ENCODE results near the gene CD22.

CD22 gene

DNA sequence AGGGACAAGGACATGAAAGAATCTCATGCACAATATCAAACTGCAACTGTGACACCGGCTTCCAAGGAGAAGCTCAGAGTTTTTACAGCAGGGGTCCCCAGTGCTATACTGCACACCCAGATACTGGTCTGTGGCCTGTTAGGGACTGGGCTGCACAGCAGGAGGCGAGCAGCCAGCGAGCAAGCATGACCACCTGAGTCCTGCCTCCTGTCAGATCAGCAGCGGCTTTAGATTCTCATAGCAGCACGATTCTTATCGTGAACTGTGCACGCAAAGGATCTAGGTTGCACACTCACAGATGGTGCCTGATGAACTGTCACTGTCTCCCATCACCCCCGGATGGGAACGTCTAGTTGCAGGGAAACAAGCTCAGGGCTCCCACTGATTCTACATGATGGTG is 13.1 kb upstream of the CD22 start:
- no peak for DNase-seq

GRCh38 chr19:35316560-35316959 is 12.4 kb upstream of the CD22 start:
- no peak for DNase-seq

DNA sequence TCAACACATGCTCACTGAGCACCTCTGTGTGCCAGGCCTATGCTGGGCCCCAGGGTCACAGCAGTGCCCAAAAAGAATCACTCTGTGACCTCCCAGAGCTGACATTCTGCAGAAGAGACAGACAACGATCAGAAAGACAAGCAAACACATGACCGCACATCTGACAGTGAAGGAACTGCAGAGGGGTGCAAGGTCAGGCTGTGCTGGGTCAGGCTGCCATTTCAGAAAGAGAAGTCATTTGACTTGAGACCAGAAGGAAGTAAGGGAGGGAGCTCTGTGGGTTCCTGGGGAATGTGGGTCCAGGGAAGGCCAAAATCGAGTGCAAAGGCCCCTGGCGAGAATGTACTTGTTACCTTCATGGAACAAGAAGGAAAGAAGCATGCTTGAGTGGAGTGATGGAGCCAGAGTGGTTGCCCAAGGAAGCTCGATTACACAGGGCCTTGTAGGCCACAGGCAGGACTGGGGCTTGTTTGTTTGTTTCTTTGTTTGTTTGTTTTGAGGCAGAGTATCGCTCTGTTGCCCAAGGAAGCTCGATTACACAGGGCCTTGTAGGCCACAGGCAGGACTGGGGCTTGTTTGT is 11.4 kb upstream of the CD22 start:
- no peak for DNase-seq

- DNase-seq = no peak
Measured at GRCh38 chr19:35318679-35319448, 10.1 kb upstream of the CD22 start.

GRCh38 chr19:35320065-35320713 is 8.8 kb upstream of the CD22 start:
- no peak for DNase-seq

- DNase-seq = no peak
Measured at GRCh38 chr19:35321291-35321690, 7.7 kb upstream of the CD22 start.

- no peak for DNase-seq
Measured at GRCh38 chr19:35322014-35322413, 7.0 kb upstream of the CD22 start.

DNA sequence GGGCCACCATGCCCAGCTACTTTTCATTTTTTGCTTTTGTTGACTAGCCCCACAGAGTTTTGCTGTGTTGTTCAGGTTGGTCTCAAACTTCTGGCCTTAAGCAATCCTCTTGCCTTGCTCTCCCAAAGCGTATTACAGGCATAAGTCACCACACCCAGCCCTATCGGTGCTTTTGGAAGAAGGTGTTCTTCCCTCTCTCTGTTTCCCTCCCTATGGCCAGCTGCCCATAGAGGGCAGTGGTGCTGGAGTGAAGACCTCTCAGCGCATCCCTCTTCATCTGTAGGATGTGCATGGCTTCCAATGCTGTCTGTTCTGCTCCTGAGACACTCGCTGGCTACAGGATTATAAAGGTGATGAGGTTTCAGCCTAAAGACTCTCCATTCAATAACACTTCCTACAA is 1.3 kb upstream of the CD22 start:
- DNase-seq = no peak

GRCh38 chr19:35329323-35329722 is 336 bp downstream of the CD22 start:
- DNase-seq = no peak

- no peak for DNase-seq
Measured at GRCh38 chr19:35330475-35330874, 1.5 kb downstream of the CD22 start.

- DNase-seq = no peak
Measured at GRCh38 chr19:35331551-35332214, 2.7 kb downstream of the CD22 start.

GRCh38 chr19:35332817-35333216 is 3.8 kb downstream of the CD22 start:
- no peak for DNase-seq

DNA sequence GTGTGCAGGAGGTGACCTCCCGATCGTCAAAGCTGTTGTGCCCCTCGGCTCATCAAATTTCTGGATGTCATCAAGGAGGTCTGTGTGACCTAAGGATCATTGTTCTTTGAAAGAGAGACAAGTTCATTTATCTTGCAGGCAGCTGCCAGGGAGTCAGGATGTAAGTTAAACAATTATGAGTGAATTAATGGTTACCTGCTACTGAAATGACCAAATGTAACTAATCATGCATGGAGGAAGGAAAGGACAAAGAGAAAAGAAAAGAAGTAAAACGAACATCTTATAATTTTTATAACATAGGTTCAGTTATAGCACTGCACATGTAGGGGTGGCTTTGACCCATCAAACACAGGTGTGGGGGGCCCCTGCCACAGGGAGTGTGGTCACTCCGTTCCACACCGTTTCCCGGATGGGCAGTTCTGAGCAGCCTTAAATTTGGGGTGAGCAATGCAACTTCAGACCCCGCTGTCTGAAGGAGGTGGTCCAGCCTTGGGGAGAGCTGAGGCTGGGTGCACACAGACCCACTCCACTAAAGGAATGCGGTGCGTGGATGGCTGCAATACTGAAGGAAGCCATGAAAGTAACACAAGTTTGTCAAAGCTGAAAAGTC is 5.3 kb downstream of the CD22 start:
- no peak for DNase-seq

DNA sequence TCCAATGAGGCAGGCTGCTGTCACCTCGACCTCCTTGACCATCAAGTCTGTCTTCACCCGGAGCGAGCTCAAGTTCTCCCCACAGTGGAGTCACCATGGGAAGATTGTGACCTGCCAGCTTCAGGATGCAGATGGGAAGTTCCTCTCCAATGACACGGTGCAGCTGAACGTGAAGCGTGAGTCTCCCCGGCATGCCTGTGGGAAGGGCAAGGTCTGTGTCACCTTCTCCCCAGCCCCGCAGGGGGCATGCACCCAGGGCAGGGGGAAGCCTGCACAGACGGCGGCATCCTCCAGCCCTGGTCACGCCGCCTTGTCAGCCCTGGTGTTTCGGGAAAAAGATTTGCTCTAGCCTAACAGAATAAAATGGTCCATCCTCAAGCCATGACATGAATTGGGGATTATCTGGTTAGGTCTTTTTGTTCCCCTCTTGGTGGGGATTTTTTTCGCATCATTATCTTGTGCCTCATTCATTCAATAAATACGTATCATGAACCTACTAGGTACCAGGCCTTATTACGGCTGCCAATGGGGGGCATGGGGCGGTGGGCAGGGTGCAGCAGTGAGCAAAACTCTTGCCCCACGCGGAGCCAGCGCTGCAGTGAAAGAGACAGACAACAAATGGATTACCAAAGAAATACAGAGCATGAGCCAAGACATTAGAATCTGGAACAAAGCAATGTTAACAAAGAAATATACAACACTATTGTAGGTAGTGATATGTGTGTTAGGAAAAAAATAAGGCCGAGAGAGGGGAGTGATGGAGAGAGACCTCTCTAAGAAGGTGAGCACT is 7.4 kb downstream of the CD22 start:
- no peak for DNase-seq

- DNase-seq = no peak
Measured at GRCh38 chr19:35337097-35337983, 8.4 kb downstream of the CD22 start.

DNA sequence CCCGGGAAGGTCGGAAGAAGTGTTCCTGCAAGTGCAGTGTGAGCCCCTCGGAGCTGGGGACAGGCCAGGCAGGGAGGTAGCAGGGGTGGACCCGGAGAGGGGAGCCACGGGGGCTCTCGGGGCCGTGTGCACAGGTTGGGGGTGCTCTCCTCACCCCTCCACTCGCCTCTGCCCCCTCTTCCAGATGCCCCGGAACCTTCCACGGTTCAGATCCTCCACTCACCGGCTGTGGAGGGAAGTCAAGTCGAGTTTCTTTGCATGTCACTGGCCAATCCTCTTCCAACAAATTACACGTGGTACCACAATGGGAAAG is 9.0 kb downstream of the CD22 start:
- DNase-seq = no peak

- DNase-seq = no peak
Measured at GRCh38 chr19:35340431-35340830, 11.4 kb downstream of the CD22 start.

DNA sequence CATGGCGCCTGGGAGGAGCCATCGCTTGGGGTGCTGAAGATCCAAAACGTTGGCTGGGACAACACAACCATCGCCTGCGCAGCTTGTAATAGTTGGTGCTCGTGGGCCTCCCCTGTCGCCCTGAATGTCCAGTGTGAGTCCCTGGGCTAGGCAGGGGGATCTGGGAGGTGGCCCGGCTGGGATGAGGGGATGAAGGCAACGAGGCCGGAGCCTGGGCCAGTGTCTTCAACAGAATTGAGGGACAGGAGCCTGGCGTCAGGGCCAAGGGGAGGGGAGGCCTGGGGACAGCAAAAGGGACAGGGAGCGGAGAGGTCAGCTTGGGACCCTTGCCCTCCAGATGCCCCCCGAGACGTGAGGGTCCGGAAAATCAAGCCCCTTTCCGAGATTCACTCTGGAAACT is 12.0 kb downstream of the CD22 start:
- DNase-seq = no peak

DNA sequence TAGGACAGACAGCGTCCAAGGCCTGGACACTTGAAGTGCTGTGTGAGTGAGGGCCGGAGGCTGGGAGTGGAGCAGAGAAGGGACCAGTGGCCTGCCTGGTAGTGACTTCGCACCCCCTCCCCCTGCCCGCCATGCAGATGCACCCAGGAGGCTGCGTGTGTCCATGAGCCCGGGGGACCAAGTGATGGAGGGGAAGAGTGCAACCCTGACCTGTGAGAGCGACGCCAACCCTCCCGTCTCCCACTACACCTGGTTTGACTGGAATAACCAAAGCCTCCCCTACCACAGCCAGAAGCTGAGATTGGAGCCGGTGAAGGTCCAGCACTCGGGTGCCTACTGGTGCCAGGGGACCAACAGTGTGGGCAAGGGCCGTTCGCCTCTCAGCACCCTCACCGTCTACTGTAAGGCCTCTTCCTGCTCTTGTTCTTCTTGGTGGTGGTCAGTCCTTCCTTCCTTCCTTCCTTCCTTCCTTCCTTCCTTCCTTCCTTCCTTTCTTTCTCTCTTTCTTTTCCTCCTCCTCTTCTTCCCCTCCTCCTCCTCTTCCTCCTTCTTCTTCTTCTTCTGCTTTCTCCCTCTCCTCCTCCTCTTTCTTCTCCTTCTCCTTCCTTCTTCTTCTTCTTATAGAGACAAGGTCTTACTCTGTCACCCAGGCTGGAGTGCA is 12.7 kb downstream of the CD22 start:
- no peak for DNase-seq

DNA sequence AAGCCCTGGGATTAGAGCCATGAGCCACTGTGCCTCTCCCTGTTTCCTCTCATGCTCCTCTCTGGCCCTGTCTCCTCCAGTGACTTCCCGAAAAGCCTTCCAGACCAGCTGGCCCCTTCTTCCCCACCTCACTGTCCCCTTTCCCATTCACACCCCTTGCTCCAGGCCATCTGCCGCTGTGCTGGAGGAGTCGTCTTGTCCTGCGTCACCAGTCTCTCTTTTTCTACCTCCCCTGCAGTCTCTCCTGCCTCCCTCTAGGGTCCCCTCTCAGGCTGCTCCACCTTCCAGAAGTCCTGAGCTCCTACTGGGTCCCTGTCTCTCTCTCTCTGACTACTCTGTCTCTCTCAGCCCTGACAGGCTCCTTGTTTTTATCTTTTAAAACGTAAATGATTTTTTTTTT is 13.4 kb downstream of the CD22 start:
- DNase-seq = no peak

GRCh38 chr19:35344511-35345031 is 15.6 kb downstream of the CD22 start:
- no peak for DNase-seq

Data from NCI-H2029 (cell line).